GM23248 (cell line): ENCODE measurements around the gene CDC16. TPM values are rescaled to one million over a fixed set of nuclear protein-coding genes. Genes with fewer than 3 reads are reported as not detected.

Source experiments
- DNase-seq: peaks from one replicate; pipeline ENCODE4 v3.0.0-alpha.2; 2015
- H2AFZ ChIP-seq: fragments of 200-600 bp; sonication (generic); 2 replicates; pipeline ENCODE4 v1.6.1; 2016; ENCODE audit warnings: antibody characterized with exemption
- H3F3A ChIP-seq: fragments of 200-600 bp; sonication (generic); 2 replicates; pipeline ENCODE4 v1.6.1; 2016; ENCODE audit warnings: mild to moderate bottlenecking, antibody characterized with exemption, mixed run types; ENCODE audit not compliant: insufficient read depth
- H3K27ac ChIP-seq: fragments of 200-600 bp; sonication (generic); 2 replicates; pipeline ENCODE4 v1.5.1; 2016; ENCODE audit warnings: mild to moderate bottlenecking
- H3K27me3 ChIP-seq: fragments of 200-600 bp; sonication (generic); replicated peaks from 2 replicates; pipeline ENCODE4 v1.6.1; 2016; ENCODE audit warnings: mild to moderate bottlenecking; ENCODE audit not compliant: insufficient read depth
- H3K36me3 ChIP-seq: fragments of 200-600 bp; sonication (generic); 2 replicates; pipeline ENCODE4 v1.6.1; 2016; ENCODE audit warnings: low read depth, mild to moderate bottlenecking
- H3K4me1 ChIP-seq: fragments of 200-600 bp; sonication (generic); 2 replicates; pipeline ENCODE4 v1.6.1; 2016; ENCODE audit warnings: mild to moderate bottlenecking; ENCODE audit not compliant: insufficient read depth
- H3K4me2 ChIP-seq: fragments of 200-600 bp; sonication (generic); one replicate; pipeline ENCODE4 v1.6.1; 2016; ENCODE audit warnings: mild to moderate bottlenecking; ENCODE audit not compliant: unreplicated experiment
- H3K4me3 ChIP-seq: fragments of 200-600 bp; sonication (generic); 2 replicates; pipeline ENCODE4 v1.5.1; 2016; ENCODE audit warnings: mild to moderate bottlenecking
- H3K79me2 ChIP-seq: fragments of 200-600 bp; sonication (generic); 2 replicates; pipeline ENCODE4 v1.6.1; 2016; ENCODE audit warnings: mild to moderate bottlenecking; ENCODE audit not compliant: insufficient read depth
- H3K9ac ChIP-seq: fragments of 200-600 bp; sonication (generic); 2 replicates; pipeline ENCODE4 v1.6.1; 2016; ENCODE audit warnings: mild to moderate bottlenecking
- H3K9me2 ChIP-seq: fragments of 200-600 bp; sonication (generic); 2 replicates; pipeline ENCODE4 v1.6.1; 2016; ENCODE audit warnings: mixed run types, mild to moderate bottlenecking, moderate library complexity; ENCODE audit not compliant: insufficient read depth
- H3K9me3 ChIP-seq: fragments of 200-600 bp; sonication (generic); one replicate; pipeline ENCODE4 v1.6.1; 2017; ENCODE audit warnings: low read depth
- H4K20me1 ChIP-seq: fragments of 200-600 bp; sonication (generic); 2 replicates; pipeline ENCODE4 v1.6.0; 2016; ENCODE audit not compliant: insufficient read depth
- EZH2 ChIP-seq: fragments of 200-600 bp; sonication (generic); IDR thresholded peaks from 2 replicates; pipeline ENCODE4 v1.6.1; 2018; ENCODE audit warnings: antibody characterized with exemption, mild to moderate bottlenecking; ENCODE audit not compliant: insufficient read depth, poor library complexity, severe bottlenecking
- EZH2phosphoT487 ChIP-seq: fragments of 200-600 bp; sonication (generic); IDR thresholded peaks from 2 replicates; pipeline ENCODE4 v1.6.1; 2018; ENCODE audit warnings: antibody characterized with exemption, moderate library complexity, mild to moderate bottlenecking, low read depth; ENCODE audit not compliant: insufficient read depth
- WGBS, 2 experiments: methylation state at CpG; one replicate each; pipeline ENCODE4 v1.1.6; 2015 to 2017; ENCODE audit warnings: low lambda C conversion rate in 2 of 2, low coverage in 1 of 2; ENCODE audit errors: missing lambda C conversion rate in 2 of 2; 5-methylcytosine and 5-hydroxymethylcytosine counted together
- in situ Hi-C: fragments of 300-500 bp; cut with MboI; formaldehyde crosslinking; loops from 2 replicates; pipeline ENCODE4 v1.15.0; 2020
- polyA plus RNA-seq: library from polyadenylated mRNA; unstranded; fragments of >200 nt; fragmentation: Nextera tagmentation; extraction: Ambion mirVana; gene quantifications from 2 replicates; pipeline ENCODE4 v1.2.1, GENCODE V29; 2016
- total RNA-seq: library from RNA; depleted of rRNA; stranded (reverse); fragments of >200 nt; shearing (Covaris generic); gene quantifications from 2 replicates; pipeline ENCODE4 v1.2.3, GENCODE V29; 2014

CDC16 gene
- total and polyA plus RNA-seq, 2 experiments from 2014 or later = 60.2 to 80.0 TPM

- no peak for DNase-seq
- Histone ChIP-seq H3K36me3 (peaks cover 23% of the 10 kb centered on the region), H3K27ac (no peak overlapping the region), H3F3A (peaks cover 48% of the 10 kb centered on the region), H3K9me3 (no peaks in the 10 kb centered on the region), H3K9me2 (no peaks in the 10 kb centered on the region), H3K79me2 (peaks cover 52% of the 10 kb centered on the region), H2AFZ (no peak overlapping the region), H3K4me2 (no peak overlapping the region), H3K4me3 (no peak overlapping the region), H4K20me1 (no peaks in the 10 kb centered on the region), H3K27me3 (no peaks in the 10 kb centered on the region), H3K4me1 (peaks cover 23% of the 10 kb centered on the region), H3K9ac (no peak overlapping the region)
- in situ Hi-C loops = no loop called here
- no peak for TF ChIP-seq EZH2
- 95 to 96% methylated on average over 5 of the region's 5 CpGs for WGBS, 2 experiments
Measured at GRCh38 chr13:114296902-114297301, 62.2 kb downstream of the CDC16 start.

GRCh38 chr13:114298866-114299265 is 64.2 kb downstream of the CDC16 start:
- H3K9ac ChIP-seq = no peak overlapping the region
- no peaks in the 10 kb centered on the region for H3K27me3 ChIP-seq
- H3K36me3 ChIP-seq = peaks cover 26% of the 10 kb centered on the region
- no peak for DNase-seq
- 83 to 85% methylated on average over 12 of the region's 12 CpGs for WGBS, 2 experiments
- no peak overlapping the region for H3K4me2 ChIP-seq
- H3K4me1 ChIP-seq = peaks cover 17% of the 10 kb centered on the region
- H3K4me3 ChIP-seq = no peak overlapping the region
- H3F3A ChIP-seq = peaks cover 28% of the 10 kb centered on the region
- in situ Hi-C loops = no loop called here
- no peak overlapping the region for H2AFZ ChIP-seq
- no peak overlapping the region for H3K27ac ChIP-seq
- TF ChIP-seq EZH2 (no peak), EZH2phosphoT487 (no peak)
- peaks cover 51% of the 10 kb centered on the region for H3K79me2 ChIP-seq
- H3K9me3 ChIP-seq = no peaks in the 10 kb centered on the region
- no peaks in the 10 kb centered on the region for H4K20me1 ChIP-seq
- no peaks in the 10 kb centered on the region for H3K9me2 ChIP-seq

GRCh38 chr13:114299604-114300305 is 65.1 kb downstream of the CDC16 start:
- in situ Hi-C loops = no loop called here
- DNase-seq = no peak
- no peaks in the 10 kb centered on the region for H3K9me2 ChIP-seq

GRCh38 chr13:114303700-114304327 is 69.1 kb downstream of the CDC16 start:
- no peaks in the 10 kb centered on the region for H3K9me2 ChIP-seq
- H4K20me1 ChIP-seq = no peaks in the 10 kb centered on the region
- H3K36me3 ChIP-seq = peaks cover 30% of the 10 kb centered on the region
- peaks cover 12% of the 10 kb centered on the region for H3K79me2 ChIP-seq
- in situ Hi-C loops = no loop called here
- no peak overlapping the region for H3K27ac ChIP-seq
- no peak overlapping the region for H3K9ac ChIP-seq
- TF ChIP-seq EZH2 = no peak
- no peak for TF ChIP-seq EZH2phosphoT487
- H3K9me3 ChIP-seq = no peaks in the 10 kb centered on the region
- no peaks in the 10 kb centered on the region for H3K27me3 ChIP-seq
- no peaks in the 10 kb centered on the region for H3F3A ChIP-seq
- H2AFZ ChIP-seq = no peak overlapping the region
- H3K4me3 ChIP-seq = no peak overlapping the region
- WGBS, 2 experiments = 82 to 89% methylated on average over 10 to 11 of the region's 11 CpGs
- H3K4me1 ChIP-seq = no peaks in the 10 kb centered on the region
- H3K4me2 ChIP-seq = no peak overlapping the region
- no peak for DNase-seq

More at GRCh38 chr13:114299604-114300305, 65.1 kb downstream of the CDC16 start:
- Histone ChIP-seq H3F3A (peaks cover 19% of the 10 kb centered on the region), H2AFZ (no peak overlapping the region), H3K4me3 (no peak overlapping the region), H3K36me3 (peaks cover 26% of the 10 kb centered on the region), H3K27me3 (no peaks in the 10 kb centered on the region), H3K9ac (no peak overlapping the region), H3K79me2 (peaks cover 43% of the 10 kb centered on the region), H3K4me1 (peaks cover 9% of the 10 kb centered on the region), H4K20me1 (no peaks in the 10 kb centered on the region), H3K27ac (no peak overlapping the region), H3K9me3 (no peaks in the 10 kb centered on the region), H3K4me2 (no peak overlapping the region)
- WGBS, 2 experiments = 96 to 98% methylated on average over 12 of the region's 12 CpGs
- TF ChIP-seq EZH2phosphoT487 (no peak), EZH2 (no peak)
